Eye (tissue), 1 donor: ENCODE measurements around the gene FZD8.

Experiments used
- DNase-seq: peaks from one replicate; pipeline ENCODE4 v3.0.0-alpha.2; 2015

FZD8 gene

GRCh38 chr10:35605191-35605590 lies 36.9 kb downstream of the FZD8 start, which contains the start of gene GJD4:
GJD4 (plus strand) TSS chr10:35605341; CDS start chr10:35605568, 227 bp downstream.
- no peak for DNase-seq

DNA sequence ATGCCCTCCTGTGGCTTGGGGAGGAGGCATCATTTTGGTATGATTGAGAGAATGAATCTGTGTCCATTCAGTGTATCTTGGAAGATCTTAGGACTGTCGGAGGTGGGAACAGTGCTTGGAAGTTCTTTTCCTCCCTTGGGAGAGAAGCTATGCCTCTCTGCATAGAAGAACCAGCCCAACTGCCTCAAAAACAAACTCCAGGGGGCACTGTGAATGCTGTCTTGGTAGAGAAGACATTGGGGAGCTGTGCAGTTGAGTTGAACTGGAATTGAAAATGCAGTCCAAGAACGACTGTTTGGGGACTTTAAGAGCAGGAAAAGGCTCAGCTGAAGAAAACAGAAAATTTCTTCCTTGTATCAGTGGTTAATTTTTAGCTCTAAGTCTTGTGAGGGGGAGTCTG lies 41.9 kb downstream of the FZD8 start:
- DNase-seq: no peak

DNA sequence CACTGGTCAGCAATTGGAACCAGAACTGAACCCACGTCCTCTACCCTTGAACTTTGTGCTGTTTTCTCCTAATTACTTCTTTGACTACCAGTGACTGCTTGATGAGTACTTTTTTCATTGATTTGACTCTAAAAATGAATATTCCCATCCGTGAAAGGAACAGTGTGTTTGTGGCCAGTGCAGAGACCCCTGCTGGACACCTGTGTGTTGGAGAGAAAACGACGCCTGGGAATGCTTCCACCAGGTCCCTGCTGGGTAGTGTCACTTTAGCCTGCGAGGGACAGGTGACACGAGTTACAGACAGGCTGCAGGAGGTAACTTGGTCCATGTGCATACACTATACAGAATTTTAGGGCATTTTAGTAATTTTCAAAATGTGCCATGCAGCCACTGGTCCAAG lies 43.7 kb downstream of the FZD8 start:
- DNase-seq: no peak

- DNase-seq: no peak
Observed at GRCh38 chr10:35595106-35595505, 47.0 kb downstream of the FZD8 start.

- no peak for DNase-seq
Observed at GRCh38 chr10:35594115-35595079, 47.7 kb downstream of the FZD8 start.

GRCh38 chr10:35592441-35592840 lies 49.7 kb downstream of the FZD8 start:
- no peak for DNase-seq

DNA sequence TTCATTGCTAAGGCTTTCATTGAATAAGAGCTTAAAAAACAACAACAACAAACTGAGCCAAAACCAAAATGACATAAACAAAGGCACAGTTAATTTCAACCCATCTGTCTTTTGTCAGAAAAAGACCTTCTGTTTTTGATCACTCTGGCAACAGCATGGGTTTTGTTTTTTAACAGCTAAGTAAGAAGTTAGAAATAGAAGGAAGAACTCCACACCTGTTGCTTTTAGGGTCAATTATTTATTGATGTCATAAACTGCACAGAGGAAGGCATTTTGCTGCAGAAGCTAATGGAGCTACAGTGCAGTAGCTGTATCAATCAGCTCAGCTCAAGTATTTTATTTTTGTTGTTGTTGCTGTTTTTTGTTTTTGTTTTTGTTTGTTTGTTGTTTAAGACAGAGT lies 53.3 kb downstream of the FZD8 start:
- no peak for DNase-seq
